HCT116 (cell line): ENCODE data around the gene KCND3. TPM values are rescaled to one million over a fixed set of nuclear protein-coding genes. Genes with fewer than 3 reads are reported as not detected.

Source experiments
- ATAC-seq: fragments of 200-7000 bp; cut with Tn5 transposase; 2 replicates; pipeline ENCODE4 v1.9.1; 2020; ENCODE audit warnings: mild to moderate bottlenecking, moderate library complexity
- BruUV-seq: library from RNA; stranded (reverse); fragments of 400-500 nt; replicated peaks from 2 replicates; lab custom pipeline; 2021; lab: Mats Ljungman, UMichigan
- CTCF ChIA-PET: fragments of 300-600 bp; sonication (Branson Sonifier 250); formaldehyde crosslinking; loops from one replicate; lab custom pipeline; 2021; ENCODE audit warnings: antibody characterized with exemption; lab: Charles Lee
- POLR2A ChIA-PET: fragments of 300-600, 350-600 bp; sonication (Branson Sonifier 250); formaldehyde crosslinking; loops from one replicate; lab custom pipeline; 2021; ENCODE audit warnings: antibody characterized with exemption; lab: Charles Lee
- RAD21 ChIA-PET, 2 experiments: fragments of 300-600 bp; sonication (Branson Sonifier 250); formaldehyde crosslinking; loops; one replicate each; lab custom pipeline; 2023; ENCODE audit warnings: low total read pairs in 2 of 2; ENCODE audit not compliant: uncharacterized antibody in 2 of 2, unreplicated experiment in 2 of 2, low non-redundant PET in 1 of 2; lab: Charles Lee
- DNase-seq: peaks from one replicate; pipeline ENCODE4 v3.0.0-alpha.2; 2010; ENCODE audit warnings: low read depth, low spot score
- H2AFZ ChIP-seq: fragments of 200-600 bp; shearing (Covaris generic), sonication (generic); 2 replicates; pipeline ENCODE4 v1.6.1; 2017; ENCODE audit warnings: low read depth, mixed run types, mixed read lengths, antibody characterized with exemption, low read length; ENCODE audit not compliant: poor library complexity, severe bottlenecking
- H3K27ac ChIP-seq: 2 replicates; pipeline ENCODE4 v1.5.1; 2012; ENCODE audit warnings: low read depth, low read length
- H3K27me3 ChIP-seq: fragments of 200-600 bp; sonication (generic); 2 replicates; pipeline ENCODE4 v1.6.1; 2016; ENCODE audit warnings: mixed run types, low read length, mixed read lengths; ENCODE audit not compliant: insufficient read depth
- H3K36me3 ChIP-seq, 2 experiments: fragments of 200-500 bp in 1 of 2; fragments of 200-600 bp in 1 of 2; sonication (Bioruptor generic) in 1 of 2; sonication (generic) in 1 of 2; 2 replicates each; pipeline versions ENCODE4 v1.5.1 to v1.6.1; 2014 to 2016; ENCODE audit warnings: low read length in 2 of 2, inconsistent platforms in 1 of 2, mixed read lengths in 1 of 2, mixed run types in 1 of 2; ENCODE audit not compliant: insufficient read depth in 2 of 2, control insufficient read depth in 1 of 2
- H3K4me1 ChIP-seq, 2 experiments: fragments of 200-600 bp in 1 of 2; sonication (generic) in 1 of 2; 2 replicates each; pipeline versions ENCODE4 v1.5.1 to v1.6.1; 2012 to 2017; ENCODE audit warnings: low read length in 2 of 2, inconsistent platforms in 1 of 2, mild to moderate bottlenecking in 1 of 2, mixed read lengths in 1 of 2, mixed run types in 1 of 2, moderate library complexity in 1 of 2; ENCODE audit not compliant: insufficient read depth in 2 of 2, control insufficient read depth in 1 of 2
- H3K4me2 ChIP-seq: fragments of 200-600 bp; sonication (generic); 2 replicates; pipeline ENCODE4 v1.6.1; 2017; ENCODE audit warnings: mixed run types, low read length, mixed read lengths
- H3K4me3 ChIP-seq, 2 experiments: fragments of 200-600 bp in 1 of 2; sonication (generic) in 1 of 2; replicated peaks in 1 of 2; 2 replicates each; pipeline ENCODE4 v1.5.1; 2011 to 2016; ENCODE audit warnings: low read length in 2 of 2, control low read depth in 1 of 2, low read depth in 1 of 2, mild to moderate bottlenecking in 1 of 2, mixed read lengths in 1 of 2, mixed run types in 1 of 2
- H3K79me2 ChIP-seq: fragments of 200-600 bp; sonication (generic); 2 replicates; pipeline ENCODE4 v1.6.1; 2017; ENCODE audit warnings: mild to moderate bottlenecking, mixed run types, low read length, moderate library complexity, mixed read lengths; ENCODE audit not compliant: insufficient read depth
- H3K9ac ChIP-seq: fragments of 200-600 bp; sonication (generic); 2 replicates; pipeline ENCODE4 v1.6.1; 2016; ENCODE audit warnings: low read length, mixed read lengths
- H3K9me2 ChIP-seq: fragments of 200-600 bp; sonication (generic), shearing (Covaris generic); 2 replicates; pipeline ENCODE4 v1.6.1; 2017; ENCODE audit warnings: mixed run types, mild to moderate bottlenecking, moderate library complexity; ENCODE audit not compliant: insufficient read depth
- H3K9me3 ChIP-seq, 2 experiments: fragments of 200-500 bp in 1 of 2; fragments of 200-600 bp in 1 of 2; sonication (Bioruptor generic) in 1 of 2; sonication (generic) in 1 of 2; 2 replicates each; pipeline ENCODE4 v1.6.1; 2014 to 2017; ENCODE audit warnings: low read length in 2 of 2, mixed read lengths in 2 of 2, inconsistent platforms in 1 of 2, low read depth in 1 of 2, mild to moderate bottlenecking in 1 of 2, mixed run types in 1 of 2, moderate library complexity in 1 of 2; ENCODE audit not compliant: control insufficient read depth in 1 of 2, insufficient read depth in 1 of 2
- H4K20me1 ChIP-seq: fragments of 200-600 bp; sonication (generic), shearing (Covaris generic); 2 replicates; pipeline ENCODE4 v1.6.1; 2017; ENCODE audit warnings: mixed run types, mild to moderate bottlenecking, moderate library complexity; ENCODE audit not compliant: insufficient read depth
- CBX3 ChIP-seq: IDR thresholded peaks from 2 replicates; pipeline ENCODE4 v1.6.1; 2012; ENCODE audit warnings: low read depth
- CEBPB ChIP-seq: IDR thresholded peaks from 2 replicates; pipeline ENCODE4 v1.6.1; 2012; ENCODE audit warnings: low read depth
- EZH2 ChIP-seq: fragments of 200-600 bp; sonication (generic); IDR thresholded peaks from 2 replicates; pipeline ENCODE4 v1.6.1; 2017; ENCODE audit warnings: antibody characterized with exemption, mixed run types
- EZH2phosphoT487 ChIP-seq: fragments of 200-600 bp; IDR thresholded peaks from 2 replicates; pipeline ENCODE4 v1.6.1; 2018; ENCODE audit warnings: antibody characterized with exemption, borderline replicate concordance
- FOSL1 ChIP-seq: IDR thresholded peaks from 2 replicates; pipeline ENCODE4 v1.6.1; 2012; ENCODE audit warnings: low read depth
- POLR2AphosphoS5 ChIP-seq: IDR thresholded peaks from 2 replicates; pipeline ENCODE4 v1.6.1; 2011; ENCODE audit warnings: mild to moderate bottlenecking, low read depth, low read length, moderate library complexity
- YY1 ChIP-seq: IDR thresholded peaks from 2 replicates; pipeline ENCODE4 v1.6.1; 2011; ENCODE audit warnings: low read length, low read depth, moderate library complexity, mild to moderate bottlenecking; ENCODE audit not compliant: insufficient replicate concordance; ENCODE audit errors: extremely low read depth
- intact Hi-C: fragments of 100-400 bp; cut with micrococcal nuclease; formaldehyde crosslinking; loops from 2 replicates; pipeline ENCODE4 v1.10.0; 2022
- total RNA-seq: library from RNA; stranded (reverse); gene quantifications from one replicate; pipeline ENCODE4 v1.2.1, GENCODE V29; 2021; ENCODE audit not compliant: unreplicated experiment
- TF ChIP-seq, protein P1 (sequence below): IDR thresholded peaks from 2 replicates; pipeline ENCODE4 v1.6.1; 2011; ENCODE audit warnings: mild to moderate bottlenecking, low read length, moderate library complexity; ENCODE audit not compliant: insufficient replicate concordance; ENCODE audit errors: extremely low read depth

Gene KCND3
- total RNA-seq, 1 experiment from 2014 or later, result 0.44 TPM

GRCh38 chr1:111832521-111833155 lies 156.8 kb downstream of the KCND3 start:
- no peak for TF ChIP-seq CBX3
- no peak for TF ChIP-seq EZH2phosphoT487
- TF ChIP-seq FOSL1, result no peak
- TF ChIP-seq CEBPB, result no peak
- TF ChIP-seq POLR2AphosphoS5, result no peak
- TF ChIP-seq YY1, result no peak
- no peak for TF ChIP-seq EZH2
- TF ChIP-seq, protein P1, sequence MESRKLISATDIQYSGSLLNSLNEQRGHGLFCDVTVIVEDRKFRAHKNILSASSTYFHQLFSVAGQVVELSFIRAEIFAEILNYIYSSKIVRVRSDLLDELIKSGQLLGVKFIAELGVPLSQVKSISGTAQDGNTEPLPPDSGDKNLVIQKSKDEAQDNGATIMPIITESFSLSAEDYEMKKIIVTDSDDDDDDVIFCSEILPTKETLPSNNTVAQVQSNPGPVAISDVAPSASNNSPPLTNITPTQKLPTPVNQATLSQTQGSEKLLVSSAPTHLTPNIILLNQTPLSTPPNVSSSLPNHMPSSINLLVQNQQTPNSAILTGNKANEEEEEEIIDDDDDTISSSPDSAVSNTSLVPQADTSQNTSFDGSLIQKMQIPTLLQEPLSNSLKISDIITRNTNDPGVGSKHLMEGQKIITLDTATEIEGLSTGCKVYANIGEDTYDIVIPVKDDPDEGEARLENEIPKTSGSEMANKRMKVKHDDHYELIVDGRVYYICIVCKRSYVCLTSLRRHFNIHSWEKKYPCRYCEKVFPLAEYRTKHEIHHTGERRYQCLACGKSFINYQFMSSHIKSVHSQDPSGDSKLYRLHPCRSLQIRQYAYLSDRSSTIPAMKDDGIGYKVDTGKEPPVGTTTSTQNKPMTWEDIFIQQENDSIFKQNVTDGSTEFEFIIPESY, result no peak

More at GRCh38 chr1:111832521-111833155, 156.8 kb downstream of the KCND3 start:
- H3K4me2 ChIP-seq, result no peak overlapping the region
- ChIA-PET POLR2A (no interaction called here), CTCF (no interaction called here), RAD21 (no interaction called here)
- no peaks in the 10 kb centered on the region for H3K36me3 ChIP-seq
- intact Hi-C loops, result no loop called here
- H3K27me3 ChIP-seq, result peaks cover 50% of the 10 kb centered on the region
- H4K20me1 ChIP-seq, result no peaks in the 10 kb centered on the region
- no peak overlapping the region for H3K4me3 ChIP-seq
- no peaks in the 10 kb centered on the region for H3K9me3 ChIP-seq
- ATAC-seq (no peak), DNase-seq (no peak)
- H3K27ac ChIP-seq, result no peak overlapping the region
- no peaks in the 10 kb centered on the region for H3K9me2 ChIP-seq
- BruUV-seq, result no TSS peak
- H2AFZ ChIP-seq, result no peak overlapping the region
- H3K9ac ChIP-seq, result no peak overlapping the region
- no peaks in the 10 kb centered on the region for H3K79me2 ChIP-seq
- no peaks in the 10 kb centered on the region for H3K4me1 ChIP-seq
